Measurements from ENCODE around the gene GLG1.
A peak's percentile ranks its signal among the peaks of the same experiment; 100 is the strongest.

Gene GLG1

GRCh38 chr16:74574146-74574545 is 32.8 kb downstream of the GLG1 start:
- Histone ChIP-seq H2AFZ (ENCODE audit: low read depth, low read length) (no peak overlapping the region), H3K9ac (ENCODE audit: low read length) (no peak overlapping the region), H3K4ac (ENCODE audit: low read depth in 1 of 2, low read length in 2 of 2) (no peak overlapping the region), H3K27me3 (ENCODE audit: control insufficient read depth in 1 of 2, insufficient read depth in 1 of 2, low read length in 2 of 2) (no peaks in the 10 kb centered on the region), H3K9me3 (ENCODE audit: control insufficient read depth, low read length) (no peaks in the 10 kb centered on the region), H3K79me1 (replicated peaks; ENCODE audit: low read length, poor library complexity, severe bottlenecking) (peaks cover 19% of the 10 kb centered on the region), H2BK5ac (ENCODE audit: low read depth, low read length, poor library complexity, severe bottlenecking) (no peak overlapping the region), H2BK15ac (ENCODE audit: low read depth, poor library complexity, severe bottlenecking) (no peak overlapping the region), H3K27ac (ENCODE audit: low read length, poor library complexity, severe bottlenecking) (no peak overlapping the region), H2AK5ac (ENCODE audit: low read length, severe bottlenecking) (no peak overlapping the region), H3K18ac (ENCODE audit: low read depth in 1 of 2, low read length in 2 of 2) (no peak overlapping the region), H3K14ac (ENCODE audit: low read length in 2 of 2) (no peak overlapping the region), H3K4me3 (ENCODE audit: insufficient read depth in 1 of 2, low read depth in 1 of 2, low read length in 2 of 2) (no peak overlapping the region), H4K8ac (ENCODE audit: low read length) (no peak overlapping the region), H4K91ac (ENCODE audit: low read length) (no peak overlapping the region), H3K36me3 (ENCODE audit: control insufficient read depth in 1 of 2, insufficient read depth in 2 of 2, low read depth in 1 of 2, low read length in 2 of 2) (no peaks in the 10 kb centered on the region), H2BK120ac (ENCODE audit: low read depth, low read length) (no peak overlapping the region), H3K23ac (ENCODE audit: low read length in 2 of 2) (no peak overlapping the region), H3K4me2 (ENCODE audit: low read length, poor library complexity, severe bottlenecking) (no peak overlapping the region), H3K4me1 (ENCODE audit: control insufficient read depth, insufficient read depth, low read depth, low read length) (peaks cover 5% of the 10 kb centered on the region), H2BK12ac (ENCODE audit: low read length in 2 of 2) (no peak overlapping the region)
- WGBS, result no CpG with 5 or more reads among the region's 2 CpGs
- DNase-seq, result no peak

GRCh38 chr16:74573622-74574021 is 33.3 kb downstream of the GLG1 start:
- H3K4me1 ChIP-seq (ENCODE audit: control insufficient read depth, insufficient read depth, low read depth, low read length), result peaks cover 3% of the 10 kb centered on the region
- no peak overlapping the region for H3K4me3 ChIP-seq (ENCODE audit: insufficient read depth in 1 of 2, low read depth in 1 of 2, low read length in 2 of 2)
- 89% methylated on average over 8 of the region's 8 CpGs for WGBS
- no peak overlapping the region for H3K18ac ChIP-seq (ENCODE audit: low read depth in 1 of 2, low read length in 2 of 2)
- no peak overlapping the region for H2BK12ac ChIP-seq (ENCODE audit: low read length in 2 of 2)
- H4K91ac ChIP-seq (ENCODE audit: low read length), result no peak overlapping the region
- H4K8ac ChIP-seq (ENCODE audit: low read length), result no peak overlapping the region
- H3K36me3 ChIP-seq (ENCODE audit: control insufficient read depth in 1 of 2, insufficient read depth in 2 of 2, low read depth in 1 of 2, low read length in 2 of 2), result no peaks in the 10 kb centered on the region
- H3K79me1 ChIP-seq (replicated peaks; ENCODE audit: low read length, poor library complexity, severe bottlenecking), result peaks cover 18% of the 10 kb centered on the region
- no peak overlapping the region for H3K9ac ChIP-seq (ENCODE audit: low read length)
- H3K14ac ChIP-seq (ENCODE audit: low read length in 2 of 2), result no peak overlapping the region
- no peak overlapping the region for H2BK15ac ChIP-seq (ENCODE audit: low read depth, poor library complexity, severe bottlenecking)
- H3K9me3 ChIP-seq (ENCODE audit: control insufficient read depth, low read length), result no peaks in the 10 kb centered on the region
- H2BK120ac ChIP-seq (ENCODE audit: low read depth, low read length), result no peak overlapping the region
- H2BK5ac ChIP-seq (ENCODE audit: low read depth, low read length, poor library complexity, severe bottlenecking), result no peak overlapping the region
- H3K4ac ChIP-seq (ENCODE audit: low read depth in 1 of 2, low read length in 2 of 2), result no peak overlapping the region
- no peak for DNase-seq
- H3K27me3 ChIP-seq (ENCODE audit: control insufficient read depth in 1 of 2, insufficient read depth in 1 of 2, low read length in 2 of 2), result no peaks in the 10 kb centered on the region
- no peak overlapping the region for H3K4me2 ChIP-seq (ENCODE audit: low read length, poor library complexity, severe bottlenecking)
- no peak overlapping the region for H3K23ac ChIP-seq (ENCODE audit: low read length in 2 of 2)
- no peak overlapping the region for H2AK5ac ChIP-seq (ENCODE audit: low read length, severe bottlenecking)
- H3K27ac ChIP-seq (ENCODE audit: low read length, poor library complexity, severe bottlenecking), result no peak overlapping the region
- H2AFZ ChIP-seq (ENCODE audit: low read depth, low read length), result no peak overlapping the region

GRCh38 chr16:74570412-74571301 is 36.3 kb downstream of the GLG1 start:
- Histone ChIP-seq H3K4me2 (ENCODE audit: low read length, poor library complexity, severe bottlenecking) (no peak overlapping the region), H3K4me1 (ENCODE audit: control insufficient read depth, insufficient read depth, low read depth, low read length) (no peaks in the 10 kb centered on the region), H3K4me3 (ENCODE audit: insufficient read depth in 1 of 2, low read depth in 1 of 2, low read length in 2 of 2) (no peak overlapping the region), H3K4ac (ENCODE audit: low read depth in 1 of 2, low read length in 2 of 2) (no peak overlapping the region), H3K14ac (ENCODE audit: low read length in 2 of 2) (no peak overlapping the region), H3K79me1 (replicated peaks; ENCODE audit: low read length, poor library complexity, severe bottlenecking) (peaks cover 17% of the 10 kb centered on the region), H3K18ac (ENCODE audit: low read depth in 1 of 2, low read length in 2 of 2) (no peak overlapping the region), H3K9ac (ENCODE audit: low read length) (no peak overlapping the region), H3K9me3 (ENCODE audit: control insufficient read depth, low read length) (no peaks in the 10 kb centered on the region), H2AK5ac (ENCODE audit: low read length, severe bottlenecking) (no peak overlapping the region), H3K36me3 (ENCODE audit: control insufficient read depth in 1 of 2, insufficient read depth in 2 of 2, low read depth in 1 of 2, low read length in 2 of 2) (no peaks in the 10 kb centered on the region), H3K27ac (ENCODE audit: low read length, poor library complexity, severe bottlenecking) (no peak overlapping the region), H2AFZ (ENCODE audit: low read depth, low read length) (no peak overlapping the region), H3K23ac (ENCODE audit: low read length in 2 of 2) (no peak overlapping the region), H2BK5ac (ENCODE audit: low read depth, low read length, poor library complexity, severe bottlenecking) (no peak overlapping the region), H4K8ac (ENCODE audit: low read length) (no peak overlapping the region), H2BK15ac (ENCODE audit: low read depth, poor library complexity, severe bottlenecking) (no peak overlapping the region), H2BK120ac (ENCODE audit: low read depth, low read length) (no peak overlapping the region), H2BK12ac (ENCODE audit: low read length in 2 of 2) (no peak overlapping the region), H4K91ac (ENCODE audit: low read length) (no peak overlapping the region), H3K27me3 (ENCODE audit: control insufficient read depth in 1 of 2, insufficient read depth in 1 of 2, low read length in 2 of 2) (no peaks in the 10 kb centered on the region)
- WGBS, result 97% methylated on average over 3 of the region's 5 CpGs
- no peak for DNase-seq

GRCh38 chr16:74568961-74569631 is 37.8 kb downstream of the GLG1 start:
- no peak overlapping the region for H2BK12ac ChIP-seq (ENCODE audit: low read length in 2 of 2)
- H3K36me3 ChIP-seq (ENCODE audit: control insufficient read depth in 1 of 2, insufficient read depth in 2 of 2, low read depth in 1 of 2, low read length in 2 of 2), result no peaks in the 10 kb centered on the region
- no peak overlapping the region for H2BK120ac ChIP-seq (ENCODE audit: low read depth, low read length)
- H3K4me3 ChIP-seq (ENCODE audit: insufficient read depth in 1 of 2, low read depth in 1 of 2, low read length in 2 of 2), result no peak overlapping the region
- no peak overlapping the region for H3K9ac ChIP-seq (ENCODE audit: low read length)
- no peak overlapping the region for H2AFZ ChIP-seq (ENCODE audit: low read depth, low read length)
- H3K27me3 ChIP-seq (ENCODE audit: control insufficient read depth in 1 of 2, insufficient read depth in 1 of 2, low read length in 2 of 2), result no peaks in the 10 kb centered on the region
- peak; percentile 48 for DNase-seq
- no peak overlapping the region for H3K23ac ChIP-seq (ENCODE audit: low read length in 2 of 2)
- H2AK5ac ChIP-seq (ENCODE audit: low read length, severe bottlenecking), result no peak overlapping the region
- WGBS, result 93% methylated on average over 4 of the region's 5 CpGs
- H3K9me3 ChIP-seq (ENCODE audit: control insufficient read depth, low read length), result no peaks in the 10 kb centered on the region
- H2BK15ac ChIP-seq (ENCODE audit: low read depth, poor library complexity, severe bottlenecking), result no peak overlapping the region
- peak overlapping the region; percentile 37 for H4K8ac ChIP-seq (ENCODE audit: low read length)
- no peak overlapping the region for H4K91ac ChIP-seq (ENCODE audit: low read length)
- H3K18ac ChIP-seq (ENCODE audit: low read depth in 1 of 2, low read length in 2 of 2), result no peak overlapping the region
- no peak overlapping the region for H3K14ac ChIP-seq (ENCODE audit: low read length in 2 of 2)
- H3K4me1 ChIP-seq (ENCODE audit: control insufficient read depth, insufficient read depth, low read depth, low read length), result no peaks in the 10 kb centered on the region
- no peak overlapping the region for H2BK5ac ChIP-seq (ENCODE audit: low read depth, low read length, poor library complexity, severe bottlenecking)
- peaks cover 22% of the 10 kb centered on the region for H3K79me1 ChIP-seq (replicated peaks; ENCODE audit: low read length, poor library complexity, severe bottlenecking)
- H3K4ac ChIP-seq (ENCODE audit: low read depth in 1 of 2, low read length in 2 of 2), result no peak overlapping the region
- no peak overlapping the region for H3K4me2 ChIP-seq (ENCODE audit: low read length, poor library complexity, severe bottlenecking)
- H3K27ac ChIP-seq (ENCODE audit: low read length, poor library complexity, severe bottlenecking), result no peak overlapping the region
